ENCODE results near the gene KAT8. TPM values are rescaled to one million over a fixed set of nuclear protein-coding genes. Genes with fewer than 3 reads are reported as not detected.

KAT8 gene
- total RNA-seq, 4 donors from 2014 or later: 63.0 to 101 (median 77.8) TPM

DNA sequence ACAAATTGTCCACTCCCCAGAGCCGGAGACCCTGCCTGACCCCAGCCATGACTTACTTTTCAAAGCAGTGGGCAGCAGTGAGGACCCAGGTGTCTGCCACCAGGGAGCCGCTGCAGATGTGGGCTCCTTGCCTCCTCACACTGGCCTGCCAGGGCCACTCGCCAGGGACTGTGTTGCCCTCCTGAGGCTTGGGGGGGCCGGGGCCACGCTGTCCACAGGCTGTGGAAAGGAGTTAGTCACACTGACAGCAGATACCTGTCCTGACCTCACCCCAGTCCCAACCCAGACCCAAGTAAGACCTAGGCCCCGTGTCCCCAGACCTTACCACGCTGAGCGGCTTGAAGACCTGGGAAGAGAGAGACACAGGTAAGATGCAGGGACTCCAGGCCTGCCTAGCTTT lies 30.0 kb upstream of the KAT8 start:
- no peak for DNase-seq
- Histone ChIP-seq H3K36me3 (no peaks in the 10 kb centered on the region), H3K4me3 (no peak overlapping the region), H3K4me1 (no peaks in the 10 kb centered on the region), H3K27me3 (no peaks in the 10 kb centered on the region), H3K27ac (no peak overlapping the region), H3K9me3 (no peaks in the 10 kb centered on the region)
- intact Hi-C loops (cut with DNase I; ENCODE audit: low total_unique reads): no loop called here
- TF ChIP-seq, protein P1, sequence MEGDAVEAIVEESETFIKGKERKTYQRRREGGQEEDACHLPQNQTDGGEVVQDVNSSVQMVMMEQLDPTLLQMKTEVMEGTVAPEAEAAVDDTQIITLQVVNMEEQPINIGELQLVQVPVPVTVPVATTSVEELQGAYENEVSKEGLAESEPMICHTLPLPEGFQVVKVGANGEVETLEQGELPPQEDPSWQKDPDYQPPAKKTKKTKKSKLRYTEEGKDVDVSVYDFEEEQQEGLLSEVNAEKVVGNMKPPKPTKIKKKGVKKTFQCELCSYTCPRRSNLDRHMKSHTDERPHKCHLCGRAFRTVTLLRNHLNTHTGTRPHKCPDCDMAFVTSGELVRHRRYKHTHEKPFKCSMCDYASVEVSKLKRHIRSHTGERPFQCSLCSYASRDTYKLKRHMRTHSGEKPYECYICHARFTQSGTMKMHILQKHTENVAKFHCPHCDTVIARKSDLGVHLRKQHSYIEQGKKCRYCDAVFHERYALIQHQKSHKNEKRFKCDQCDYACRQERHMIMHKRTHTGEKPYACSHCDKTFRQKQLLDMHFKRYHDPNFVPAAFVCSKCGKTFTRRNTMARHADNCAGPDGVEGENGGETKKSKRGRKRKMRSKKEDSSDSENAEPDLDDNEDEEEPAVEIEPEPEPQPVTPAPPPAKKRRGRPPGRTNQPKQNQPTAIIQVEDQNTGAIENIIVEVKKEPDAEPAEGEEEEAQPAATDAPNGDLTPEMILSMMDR (IDR thresholded peaks at IDR 0.05): no peak
- TF ChIP-seq POLR2A (IDR thresholded peaks at IDR 0.05): no peak

DNA sequence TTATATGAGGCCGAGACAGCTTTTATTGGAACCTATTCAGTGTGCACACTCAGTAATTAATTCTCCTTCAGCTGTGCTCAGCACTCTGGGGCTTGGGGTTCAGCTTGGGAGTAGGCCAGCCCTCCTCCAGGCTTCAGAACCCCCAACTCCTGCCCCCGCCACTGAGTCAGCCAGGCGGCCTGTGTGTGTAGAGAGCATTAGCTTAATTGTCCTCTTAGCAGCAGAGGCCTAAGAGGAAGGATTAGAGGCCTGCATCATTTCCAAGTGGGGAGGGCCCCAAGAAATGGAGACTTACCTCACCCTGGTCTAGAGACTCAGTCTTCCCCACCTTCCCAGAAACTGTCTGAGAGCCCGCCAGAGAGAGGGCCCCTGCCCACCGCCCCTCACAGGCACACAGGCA lies 29.5 kb upstream of the KAT8 start:
- no peaks in the 10 kb centered on the region for H3K27me3 ChIP-seq
- no peaks in the 10 kb centered on the region for H3K9me3 ChIP-seq
- TF ChIP-seq POLR2A (IDR thresholded peaks at IDR 0.05): no peak
- TF ChIP-seq, protein P1 (IDR thresholded peaks at IDR 0.05): no peak
- H3K27ac ChIP-seq: no peak overlapping the region
- no peak for DNase-seq
- intact Hi-C loops (cut with DNase I; ENCODE audit: low total_unique reads): no loop called here
- H3K36me3 ChIP-seq: no peaks in the 10 kb centered on the region
- no peaks in the 10 kb centered on the region for H3K4me1 ChIP-seq
- H3K4me3 ChIP-seq: no peak overlapping the region

DNA sequence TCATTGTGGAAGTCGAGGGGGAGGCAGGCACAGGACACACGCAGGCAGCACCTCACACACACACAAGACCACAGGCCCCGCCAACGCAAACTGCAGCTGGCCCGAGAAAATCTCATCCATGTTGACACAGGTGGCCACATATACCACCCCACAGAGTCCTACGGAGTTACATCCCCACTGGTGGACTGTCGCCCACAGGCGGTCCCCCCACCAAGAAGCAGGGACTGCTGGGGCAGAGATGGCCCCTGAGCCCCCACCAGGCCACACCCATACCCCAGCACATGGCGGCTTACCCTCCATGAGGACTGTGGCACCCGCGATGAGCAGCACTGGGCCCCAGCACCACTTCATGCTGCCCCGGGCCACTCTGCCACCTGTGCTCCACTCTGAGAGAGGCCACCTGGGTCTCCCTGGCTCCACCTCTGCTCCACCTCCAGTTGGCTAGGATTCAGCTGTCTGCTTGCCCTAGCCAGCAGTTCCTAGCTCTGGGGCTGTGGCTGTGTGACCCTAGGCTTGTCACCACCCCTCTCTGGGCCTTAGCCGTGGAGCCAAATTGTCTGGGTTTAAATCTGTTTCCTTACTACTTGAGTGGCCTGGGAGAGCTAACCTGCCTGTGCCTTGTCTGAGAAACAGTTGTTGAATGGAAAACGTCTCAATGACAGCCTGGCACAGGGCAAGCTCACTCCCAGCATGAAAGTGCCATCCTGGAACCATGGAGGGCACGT lies 28.8 kb upstream of the KAT8 start, which contains the start of gene PRSS53:
PRSS53 (minus strand) TSS at position 485 of the 725 bp plus-strand sequence; CDS start at position 351, 134 bp downstream.
- H3K4me1 ChIP-seq: peaks cover 0 to 3% of the 10 kb centered on the region in 2 donors
- no peaks in the 10 kb centered on the region for H3K27me3 ChIP-seq
- H3K27ac ChIP-seq: no peak within 1 kb of the TSS
- TF ChIP-seq, protein P1 (IDR thresholded peaks at IDR 0.05): no peak
- TF ChIP-seq POLR2A (IDR thresholded peaks at IDR 0.05): no peak
- intact Hi-C loops (cut with DNase I; ENCODE audit: low total_unique reads): no loop called here
- H3K9me3 ChIP-seq: no peaks in the 10 kb centered on the region
- H3K4me3 ChIP-seq: no peak within 1 kb of the TSS
- no peak for DNase-seq
- no peaks in the 10 kb centered on the region for H3K36me3 ChIP-seq

DNA sequence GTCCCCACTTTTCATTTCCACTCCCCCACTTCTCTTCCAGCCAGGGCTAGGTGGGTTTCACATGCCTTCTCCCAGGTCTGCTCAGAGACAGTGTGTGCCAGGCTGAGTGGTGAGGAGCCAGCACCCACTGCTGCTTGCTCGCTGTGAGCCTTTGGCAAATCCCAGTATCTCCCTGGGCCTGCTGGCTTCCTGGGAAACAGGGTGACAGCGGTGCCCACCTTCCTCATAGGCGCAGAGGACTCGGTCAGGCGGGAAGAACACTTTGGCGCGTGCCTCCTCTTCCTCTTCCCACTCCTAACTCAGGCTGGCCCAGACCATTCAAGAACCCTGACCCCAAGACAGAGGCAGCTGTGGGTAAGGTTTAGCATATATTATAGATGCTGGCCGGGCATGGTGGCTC lies 28.3 kb upstream of the KAT8 start:
- no peaks in the 10 kb centered on the region for H3K9me3 ChIP-seq
- H3K36me3 ChIP-seq: no peaks in the 10 kb centered on the region
- no peaks in the 10 kb centered on the region for H3K27me3 ChIP-seq
- TF ChIP-seq POLR2A (IDR thresholded peaks at IDR 0.05): no peak
- TF ChIP-seq, protein P1 (IDR thresholded peaks at IDR 0.05): no peak
- no peak overlapping the region for H3K4me3 ChIP-seq
- intact Hi-C loops (cut with DNase I; ENCODE audit: low total_unique reads): no loop called here
- no peak for DNase-seq
- H3K4me1 ChIP-seq: peaks cover 0 to 3% of the 10 kb centered on the region in 2 donors
- H3K27ac ChIP-seq: no peak overlapping the region

DNA sequence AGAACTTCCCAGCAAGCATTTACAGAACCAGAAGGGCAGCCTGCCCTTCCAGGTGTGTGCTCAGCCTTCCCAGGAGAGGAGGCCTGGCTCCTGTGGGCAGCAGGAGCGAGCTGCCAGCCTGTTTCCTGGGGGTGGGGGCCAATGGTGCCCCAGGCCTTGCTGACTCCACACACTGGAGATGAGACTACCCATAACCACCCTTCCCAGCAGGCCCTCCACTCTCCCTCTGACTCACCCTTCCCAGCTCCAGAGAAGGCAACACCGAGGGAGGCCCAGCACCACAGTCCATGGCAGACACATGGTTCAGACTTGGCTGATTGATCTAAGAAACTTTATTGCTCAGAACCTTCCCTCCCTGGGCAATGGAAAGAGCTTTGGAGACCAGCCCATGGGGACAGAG lies 26.9 kb upstream of the KAT8 start:
- TF ChIP-seq, protein P1 (IDR thresholded peaks at IDR 0.05): no peak
- TF ChIP-seq POLR2A (IDR thresholded peaks at IDR 0.05): no peak
- DNase-seq: no peak
- intact Hi-C loops (cut with DNase I; ENCODE audit: low total_unique reads): no loop called here
- no peak overlapping the region for H3K27ac ChIP-seq
- H3K36me3 ChIP-seq: no peaks in the 10 kb centered on the region
- peaks cover 0 to 3% of the 10 kb centered on the region in 2 donors for H3K4me1 ChIP-seq
- no peaks in the 10 kb centered on the region for H3K9me3 ChIP-seq
- H3K4me3 ChIP-seq: no peak overlapping the region
- H3K27me3 ChIP-seq: no peaks in the 10 kb centered on the region

All from uterus (tissue), 4 donors.